Loucy (cell line): ENCODE measurements around the gene HOXD1.

Source experiments
- H2AFZ ChIP-seq: fragments of 200-600 bp; sonication (generic); 2 replicates; pipeline ENCODE4 v1.6.0; 2016; ENCODE audit warnings: antibody characterized with exemption, mild to moderate bottlenecking, low read length, moderate library complexity
- H3F3A ChIP-seq: fragments of 200-600 bp; 2 replicates; pipeline ENCODE4 v1.6.0; 2016; ENCODE audit warnings: antibody characterized with exemption, low read depth, mild to moderate bottlenecking
- H3K27me3 ChIP-seq: fragments of 200-600 bp; sonication (generic); 2 replicates; pipeline ENCODE4 v1.6.1; 2014; ENCODE audit warnings: low read length, mild to moderate bottlenecking; ENCODE audit not compliant: insufficient read depth, poor library complexity, severe bottlenecking
- H3K36me3 ChIP-seq: fragments of 200-600 bp; sonication (generic); 2 replicates; pipeline ENCODE4 v1.6.1; 2016; ENCODE audit warnings: low read length; ENCODE audit not compliant: insufficient read depth
- H3K4me1 ChIP-seq: fragments of 200-600 bp; sonication (generic); 2 replicates; pipeline ENCODE4 v1.5.1; 2014; ENCODE audit warnings: low read length, mild to moderate bottlenecking; ENCODE audit not compliant: insufficient read depth, poor library complexity, severe bottlenecking
- H3K4me2 ChIP-seq: fragments of 200-600 bp; sonication (generic); 2 replicates; pipeline ENCODE4 v1.6.0; 2014; ENCODE audit warnings: antibody characterized with exemption, low read length, low read depth, mild to moderate bottlenecking; ENCODE audit not compliant: poor library complexity, severe bottlenecking
- H3K4me3 ChIP-seq: fragments of 200-600 bp; sonication (generic); 2 replicates; pipeline ENCODE4 v1.5.1; 2014; ENCODE audit warnings: low read length, mild to moderate bottlenecking, mixed read lengths; ENCODE audit not compliant: poor library complexity, severe bottlenecking
- H3K79me2 ChIP-seq: fragments of 200-600 bp; sonication (generic); 2 replicates; pipeline ENCODE4 v1.6.1; 2014; ENCODE audit warnings: low read length; ENCODE audit not compliant: insufficient read depth
- H3K9ac ChIP-seq: fragments of 200-600 bp; sonication (generic); 2 replicates; pipeline ENCODE4 v1.6.0; 2014; ENCODE audit warnings: mild to moderate bottlenecking, low read depth, low read length, moderate library complexity; ENCODE audit not compliant: poor library complexity, severe bottlenecking
- H3K9me2 ChIP-seq: fragments of 200-600 bp; sonication (generic); replicated peaks from 2 replicates; pipeline ENCODE4 v1.6.1; 2016; ENCODE audit warnings: low read depth, low read length, mixed read lengths
- H3K9me3 ChIP-seq: fragments of 200-600 bp; sonication (generic); 2 replicates; pipeline ENCODE4 v1.6.1; 2014; ENCODE audit warnings: mild to moderate bottlenecking, antibody characterized with exemption, low read length, low read depth; ENCODE audit not compliant: insufficient read depth
- H4K20me1 ChIP-seq: fragments of 200-600 bp; sonication (generic); 2 replicates; pipeline ENCODE4 v1.6.0; 2014; ENCODE audit warnings: antibody characterized with exemption, low read length, mild to moderate bottlenecking; ENCODE audit not compliant: insufficient read depth, poor library complexity, severe bottlenecking
- EZH2phosphoT487 ChIP-seq: fragments of 200-600 bp; IDR thresholded peaks from 2 replicates; pipeline ENCODE4 v1.6.1; 2018; ENCODE audit warnings: antibody characterized with exemption, mild to moderate bottlenecking, moderate library complexity, borderline replicate concordance
- TF ChIP-seq, protein P1 (sequence below): fragments of 200-600 bp; sonication (generic); conservative IDR thresholded peaks from 2 replicates; pipeline ENCODE4 v1.5.1; 2014; ENCODE audit warnings: mild to moderate bottlenecking, antibody characterized with exemption, low read length

Gene HOXD1

GRCh38 chr2:176147800-176148496, 40.5 kb upstream of the HOXD1 start:
- H3K9me2 ChIP-seq, result no peaks in the 10 kb centered on the region
- no peak overlapping the region for H3K4me3 ChIP-seq
- no peak for TF ChIP-seq EZH2phosphoT487
- TF ChIP-seq, protein P1, sequence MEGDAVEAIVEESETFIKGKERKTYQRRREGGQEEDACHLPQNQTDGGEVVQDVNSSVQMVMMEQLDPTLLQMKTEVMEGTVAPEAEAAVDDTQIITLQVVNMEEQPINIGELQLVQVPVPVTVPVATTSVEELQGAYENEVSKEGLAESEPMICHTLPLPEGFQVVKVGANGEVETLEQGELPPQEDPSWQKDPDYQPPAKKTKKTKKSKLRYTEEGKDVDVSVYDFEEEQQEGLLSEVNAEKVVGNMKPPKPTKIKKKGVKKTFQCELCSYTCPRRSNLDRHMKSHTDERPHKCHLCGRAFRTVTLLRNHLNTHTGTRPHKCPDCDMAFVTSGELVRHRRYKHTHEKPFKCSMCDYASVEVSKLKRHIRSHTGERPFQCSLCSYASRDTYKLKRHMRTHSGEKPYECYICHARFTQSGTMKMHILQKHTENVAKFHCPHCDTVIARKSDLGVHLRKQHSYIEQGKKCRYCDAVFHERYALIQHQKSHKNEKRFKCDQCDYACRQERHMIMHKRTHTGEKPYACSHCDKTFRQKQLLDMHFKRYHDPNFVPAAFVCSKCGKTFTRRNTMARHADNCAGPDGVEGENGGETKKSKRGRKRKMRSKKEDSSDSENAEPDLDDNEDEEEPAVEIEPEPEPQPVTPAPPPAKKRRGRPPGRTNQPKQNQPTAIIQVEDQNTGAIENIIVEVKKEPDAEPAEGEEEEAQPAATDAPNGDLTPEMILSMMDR, result no peak
- H4K20me1 ChIP-seq, result no peaks in the 10 kb centered on the region
- H3K9me3 ChIP-seq, result no peaks in the 10 kb centered on the region
- no peak overlapping the region for H2AFZ ChIP-seq
- no peak overlapping the region for H3K4me2 ChIP-seq
- H3K4me1 ChIP-seq, result no peaks in the 10 kb centered on the region
- no peaks in the 10 kb centered on the region for H3K79me2 ChIP-seq
- H3F3A ChIP-seq, result no peaks in the 10 kb centered on the region
- H3K36me3 ChIP-seq, result no peaks in the 10 kb centered on the region
- no peak overlapping the region for H3K9ac ChIP-seq
- no peaks in the 10 kb centered on the region for H3K27me3 ChIP-seq

- H2AFZ ChIP-seq, result no peak overlapping the region
- H3K9ac ChIP-seq, result no peak overlapping the region
- H3K79me2 ChIP-seq, result no peaks in the 10 kb centered on the region
- no peaks in the 10 kb centered on the region for H3K9me2 ChIP-seq
- no peaks in the 10 kb centered on the region for H3K9me3 ChIP-seq
- no peaks in the 10 kb centered on the region for H3K36me3 ChIP-seq
- no peaks in the 10 kb centered on the region for H3F3A ChIP-seq
- no peaks in the 10 kb centered on the region for H3K27me3 ChIP-seq
- no peak overlapping the region for H3K4me3 ChIP-seq
- TF ChIP-seq, protein P1, result no peak
- TF ChIP-seq EZH2phosphoT487, result no peak
- H3K4me1 ChIP-seq, result no peaks in the 10 kb centered on the region
- no peak overlapping the region for H3K4me2 ChIP-seq
- H4K20me1 ChIP-seq, result no peaks in the 10 kb centered on the region
Measured at GRCh38 chr2:176148751-176149421, 39.6 kb upstream of the HOXD1 start.

GRCh38 chr2:176149481-176149938, 39.0 kb upstream of the HOXD1 start:
- Histone ChIP-seq H3K4me2 (no peak overlapping the region), H3K9ac (no peak overlapping the region), H3K4me3 (no peak overlapping the region), H3K9me2 (no peaks in the 10 kb centered on the region), H3K79me2 (no peaks in the 10 kb centered on the region), H3K27me3 (no peaks in the 10 kb centered on the region), H2AFZ (no peak overlapping the region), H3F3A (no peaks in the 10 kb centered on the region), H3K9me3 (no peaks in the 10 kb centered on the region), H3K4me1 (no peaks in the 10 kb centered on the region), H3K36me3 (no peaks in the 10 kb centered on the region), H4K20me1 (no peaks in the 10 kb centered on the region)
- no peak for TF ChIP-seq EZH2phosphoT487
- TF ChIP-seq, protein P1, result no peak
